ENCODE measurements around the gene ZNF226. TPM values are rescaled to one million over a fixed set of nuclear protein-coding genes. Genes with fewer than 3 reads are reported as not detected.
"Not testable (repeated sequence)": the region's sequence is repeated elsewhere in the genome, so short reads cannot be mapped to it uniquely, and the experiment has no call there.

The ZNF226 gene
- polyA plus RNA-seq, 2 donors, result 10.0 to 11.5 TPM

DNA sequence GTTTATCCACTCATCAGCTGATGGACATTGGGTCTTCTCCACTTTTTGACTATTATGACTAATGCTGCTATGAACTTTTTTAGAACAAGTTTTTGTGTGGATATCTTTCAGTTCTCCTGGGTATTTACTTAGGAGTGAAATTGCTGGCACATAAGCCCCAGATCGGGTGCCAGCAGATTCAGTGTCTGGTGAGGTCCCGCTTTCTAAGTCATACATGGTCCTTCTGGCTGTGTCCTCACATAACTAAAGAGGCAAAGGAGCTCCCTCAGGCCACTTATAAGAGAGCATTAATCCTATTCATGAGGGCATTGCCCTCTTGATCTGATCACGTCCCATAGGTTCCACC lies 600 bp upstream of the ZNF226 start:
- Histone ChIP-seq H3K4me3 (ENCODE audit: low read depth in 1 of 2, low read length in 2 of 2) (peak overlapping the region; percentile 76 to 97), H3K36me3 (ENCODE audit: control insufficient read depth in 2 of 2, insufficient read depth in 2 of 2, low read length in 1 of 2) (peaks cover 5 to 8% of the 10 kb centered on the region in 2 donors), H3K9me3 (ENCODE audit: control insufficient read depth in 2 of 2, insufficient read depth in 1 of 2, low read depth in 1 of 2, low read length in 1 of 2) (peaks cover 2 to 3% of the 10 kb centered on the region in 2 donors), H3K27me3 (ENCODE audit: control insufficient read depth in 1 of 2, insufficient read depth in 2 of 2, low read length in 2 of 2) (no peaks in the 10 kb centered on the region), H3K27ac (ENCODE audit: low read depth in 2 of 2, low read length in 1 of 2) (peak overlapping the region; percentile 27 to 50), H3K4me1 (ENCODE audit: control insufficient read depth in 2 of 2, insufficient read depth in 2 of 2, low read length in 1 of 2) (peaks cover 0 to 2% of the 10 kb centered on the region in 2 donors)
- WGBS, 2 donors, result 62 to 66% methylated on average over 3 of the region's 3 CpGs

DNA sequence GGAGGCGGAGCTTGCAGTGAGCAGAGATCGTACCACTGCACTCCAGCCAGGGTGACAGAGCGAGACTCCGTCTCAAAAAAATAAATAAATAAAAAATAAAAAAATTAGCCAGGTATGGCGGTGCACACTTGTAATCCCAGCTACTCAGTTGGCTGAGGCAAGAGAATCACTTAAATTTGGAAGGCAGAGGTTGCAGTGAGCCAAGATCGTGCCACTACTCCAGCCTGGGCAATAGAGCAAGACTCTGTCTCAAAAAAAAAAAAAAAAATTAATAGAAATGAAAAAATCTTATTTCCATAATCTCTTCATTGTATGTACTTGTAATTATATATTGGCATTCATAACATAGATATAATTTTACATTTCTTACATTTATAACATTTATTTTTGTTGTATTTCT lies 5.8 kb downstream of the ZNF226 start:
- peaks cover 3 to 13% of the 10 kb centered on the region in 2 donors for H3K9me3 ChIP-seq (ENCODE audit: control insufficient read depth in 2 of 2, insufficient read depth in 1 of 2, low read depth in 1 of 2, low read length in 1 of 2)
- not testable (repeated sequence) for H3K27me3 ChIP-seq (ENCODE audit: control insufficient read depth in 1 of 2, insufficient read depth in 2 of 2, low read length in 2 of 2); H3K4me3 ChIP-seq (ENCODE audit: low read depth in 1 of 2, low read length in 2 of 2); H3K27ac ChIP-seq (ENCODE audit: low read depth in 2 of 2, low read length in 1 of 2); H3K4me1 ChIP-seq (ENCODE audit: control insufficient read depth in 2 of 2, insufficient read depth in 2 of 2, low read length in 1 of 2)
- 99% methylated on average over 6 of the region's 6 CpGs for WGBS, 2 donors
- H3K36me3 ChIP-seq (ENCODE audit: control insufficient read depth in 2 of 2, insufficient read depth in 2 of 2, low read length in 1 of 2), result peaks cover 28 to 40% of the 10 kb centered on the region in 2 donors

DNA sequence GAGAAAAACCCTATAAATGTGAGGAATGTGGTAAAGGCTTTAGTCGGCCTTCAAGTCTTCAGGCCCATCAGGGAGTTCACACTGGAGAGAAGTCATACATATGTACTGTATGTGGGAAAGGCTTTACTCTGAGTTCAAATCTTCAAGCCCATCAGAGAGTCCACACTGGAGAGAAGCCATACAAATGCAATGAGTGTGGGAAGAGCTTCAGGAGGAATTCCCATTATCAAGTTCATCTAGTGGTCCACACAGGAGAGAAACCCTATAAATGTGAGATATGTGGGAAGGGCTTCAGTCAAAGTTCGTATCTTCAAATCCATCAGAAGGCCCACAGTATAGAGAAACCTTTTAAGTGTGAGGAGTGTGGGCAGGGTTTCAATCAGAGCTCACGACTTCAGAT lies 11.7 kb downstream of the ZNF226 start:
- WGBS, 2 donors, result 98% methylated on average over 3 of the region's 3 CpGs
- Histone ChIP-seq H3K4me1 (ENCODE audit: control insufficient read depth in 2 of 2, insufficient read depth in 2 of 2, low read length in 1 of 2) (no peaks in the 10 kb centered on the region), H3K36me3 (ENCODE audit: control insufficient read depth in 2 of 2, insufficient read depth in 2 of 2, low read length in 1 of 2) (peaks cover 26 to 31% of the 10 kb centered on the region in 2 donors), H3K27ac (ENCODE audit: low read depth in 2 of 2, low read length in 1 of 2) (no peak overlapping the region), H3K4me3 (ENCODE audit: low read depth in 1 of 2, low read length in 2 of 2) (no peak overlapping the region), H3K9me3 (ENCODE audit: control insufficient read depth in 2 of 2, insufficient read depth in 1 of 2, low read depth in 1 of 2, low read length in 1 of 2) (peaks cover 8 to 32% of the 10 kb centered on the region in 2 donors), H3K27me3 (ENCODE audit: control insufficient read depth in 1 of 2, insufficient read depth in 2 of 2, low read length in 2 of 2) (no peaks in the 10 kb centered on the region)

DNA sequence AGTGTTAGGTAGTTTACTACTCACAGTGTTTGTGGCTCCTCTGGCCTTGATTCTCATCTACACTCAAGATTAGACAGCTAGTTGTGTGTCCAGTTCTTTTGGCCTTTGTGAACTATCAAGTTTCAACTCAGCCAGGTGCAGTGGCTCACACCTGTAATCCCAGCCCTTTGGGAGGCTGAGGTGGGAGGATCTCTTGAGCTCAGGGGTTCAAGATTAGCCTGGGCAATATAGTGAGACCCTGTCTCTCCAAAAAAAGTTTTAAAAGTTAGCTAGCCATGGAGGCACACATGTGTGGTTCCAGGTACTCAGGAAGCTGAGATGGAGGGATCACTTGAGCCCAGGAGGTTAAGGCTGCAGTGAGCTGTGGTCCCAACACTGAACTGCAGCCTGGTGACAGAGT lies 16.1 kb downstream of the ZNF226 start:
- Histone ChIP-seq H3K27ac (ENCODE audit: low read depth in 2 of 2, low read length in 1 of 2) (no peak overlapping the region), H3K36me3 (ENCODE audit: control insufficient read depth in 2 of 2, insufficient read depth in 2 of 2, low read length in 1 of 2) (peaks cover 7% of the 10 kb centered on the region in 2 donors), H3K27me3 (ENCODE audit: control insufficient read depth in 1 of 2, insufficient read depth in 2 of 2, low read length in 2 of 2) (no peaks in the 10 kb centered on the region), H3K9me3 (ENCODE audit: control insufficient read depth in 2 of 2, insufficient read depth in 1 of 2, low read depth in 1 of 2, low read length in 1 of 2) (peaks cover 5 to 23% of the 10 kb centered on the region in 2 donors), H3K4me3 (ENCODE audit: low read depth in 1 of 2, low read length in 2 of 2) (no peak overlapping the region), H3K4me1 (ENCODE audit: control insufficient read depth in 2 of 2, insufficient read depth in 2 of 2, low read length in 1 of 2) (no peaks in the 10 kb centered on the region)

DNA sequence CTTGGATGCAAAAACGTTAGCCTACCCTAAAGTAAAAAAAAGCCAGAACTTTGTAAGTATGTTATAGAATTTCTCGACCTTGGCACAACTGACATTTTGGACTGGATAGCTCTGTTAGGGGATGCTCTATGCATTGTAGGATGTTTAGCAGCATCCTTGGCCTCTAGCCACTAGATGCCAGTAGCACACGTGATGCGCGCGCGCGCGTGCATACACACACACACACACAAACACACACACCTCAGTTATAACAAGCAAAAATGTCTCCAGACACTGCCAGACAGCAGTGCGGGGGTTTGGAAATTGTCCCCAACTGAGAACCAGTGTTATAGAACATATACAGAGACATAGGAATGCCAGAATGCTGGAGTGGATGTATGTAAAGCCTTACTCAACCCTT lies 17.2 kb downstream of the ZNF226 start:
- WGBS, 2 donors, result 82 to 87% methylated on average over 10 of the region's 10 CpGs
- Histone ChIP-seq H3K9me3 (ENCODE audit: control insufficient read depth in 2 of 2, insufficient read depth in 1 of 2, low read depth in 1 of 2, low read length in 1 of 2) (peaks cover 0 to 12% of the 10 kb centered on the region in 2 donors), H3K4me1 (ENCODE audit: control insufficient read depth in 2 of 2, insufficient read depth in 2 of 2, low read length in 1 of 2) (no peaks in the 10 kb centered on the region), H3K27me3 (ENCODE audit: control insufficient read depth in 1 of 2, insufficient read depth in 2 of 2, low read length in 2 of 2) (no peaks in the 10 kb centered on the region), H3K4me3 (ENCODE audit: low read depth in 1 of 2, low read length in 2 of 2) (no peak overlapping the region), H3K36me3 (ENCODE audit: control insufficient read depth in 2 of 2, insufficient read depth in 2 of 2, low read length in 1 of 2) (no peaks in the 10 kb centered on the region), H3K27ac (ENCODE audit: low read depth in 2 of 2, low read length in 1 of 2) (no peak overlapping the region)

DNA sequence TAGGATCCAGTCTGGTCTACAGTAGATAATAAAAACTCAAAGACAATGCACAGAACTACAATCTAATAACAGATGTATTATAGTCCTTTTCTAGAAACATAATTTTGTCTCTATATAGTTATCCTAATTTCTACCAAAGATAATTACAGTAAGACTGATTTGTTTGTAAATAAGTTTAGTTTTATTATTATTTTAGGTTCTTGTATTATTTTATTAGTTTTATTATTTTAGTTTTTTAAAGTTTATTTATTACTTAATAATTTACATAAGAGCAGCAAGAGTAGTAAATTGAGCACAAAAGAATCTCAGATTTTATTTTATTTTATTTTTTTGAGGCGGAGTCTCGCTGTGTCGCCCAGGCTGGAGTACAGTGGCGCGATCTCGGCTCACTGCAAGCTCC lies 25.1 kb downstream of the ZNF226 start:
- Histone ChIP-seq H3K9me3 (ENCODE audit: control insufficient read depth in 2 of 2, insufficient read depth in 1 of 2, low read depth in 1 of 2, low read length in 1 of 2) (peaks cover 0 to 2% of the 10 kb centered on the region in 2 donors), H3K4me3 (ENCODE audit: low read depth in 1 of 2, low read length in 2 of 2) (no peak overlapping the region), H3K27ac (ENCODE audit: low read depth in 2 of 2, low read length in 1 of 2) (no peak overlapping the region), H3K4me1 (ENCODE audit: control insufficient read depth in 2 of 2, insufficient read depth in 2 of 2, low read length in 1 of 2) (no peaks in the 10 kb centered on the region), H3K36me3 (ENCODE audit: control insufficient read depth in 2 of 2, insufficient read depth in 2 of 2, low read length in 1 of 2) (no peaks in the 10 kb centered on the region), H3K27me3 (ENCODE audit: control insufficient read depth in 1 of 2, insufficient read depth in 2 of 2, low read length in 2 of 2) (no peaks in the 10 kb centered on the region)
- WGBS, 2 donors, result 97 to 98% methylated on average over 6 of the region's 6 CpGs

DNA sequence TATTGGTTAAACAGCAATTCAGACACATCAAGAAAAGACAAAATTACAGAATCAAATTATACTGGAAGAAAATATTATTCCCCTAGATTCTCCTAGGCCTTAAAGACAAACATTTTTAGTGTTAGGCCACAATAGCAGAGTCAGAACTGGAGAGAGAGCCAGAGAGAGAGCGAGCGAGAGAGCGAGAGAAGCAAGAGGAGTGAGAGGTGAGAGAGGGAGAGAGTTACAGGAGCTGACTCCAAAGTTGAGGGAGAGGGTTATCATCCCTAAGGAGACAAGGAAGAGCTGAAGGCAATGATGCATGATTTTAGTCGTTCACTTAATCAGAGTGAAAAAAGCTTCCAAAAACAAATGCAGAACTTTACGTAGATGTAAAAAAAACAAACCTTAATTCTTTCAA lies 27.2 kb downstream of the ZNF226 start:
- 72 to 76% methylated on average over 5 of the region's 5 CpGs for WGBS, 2 donors
- Histone ChIP-seq H3K27ac (ENCODE audit: low read depth in 2 of 2, low read length in 1 of 2) (no peak overlapping the region), H3K27me3 (ENCODE audit: control insufficient read depth in 1 of 2, insufficient read depth in 2 of 2, low read length in 2 of 2) (no peaks in the 10 kb centered on the region), H3K36me3 (ENCODE audit: control insufficient read depth in 2 of 2, insufficient read depth in 2 of 2, low read length in 1 of 2) (no peaks in the 10 kb centered on the region), H3K4me1 (ENCODE audit: control insufficient read depth in 2 of 2, insufficient read depth in 2 of 2, low read length in 1 of 2) (no peaks in the 10 kb centered on the region), H3K4me3 (ENCODE audit: low read depth in 1 of 2, low read length in 2 of 2) (no peak overlapping the region), H3K9me3 (ENCODE audit: control insufficient read depth in 2 of 2, insufficient read depth in 1 of 2, low read depth in 1 of 2, low read length in 1 of 2) (peaks cover 0 to 2% of the 10 kb centered on the region in 2 donors)

DNA sequence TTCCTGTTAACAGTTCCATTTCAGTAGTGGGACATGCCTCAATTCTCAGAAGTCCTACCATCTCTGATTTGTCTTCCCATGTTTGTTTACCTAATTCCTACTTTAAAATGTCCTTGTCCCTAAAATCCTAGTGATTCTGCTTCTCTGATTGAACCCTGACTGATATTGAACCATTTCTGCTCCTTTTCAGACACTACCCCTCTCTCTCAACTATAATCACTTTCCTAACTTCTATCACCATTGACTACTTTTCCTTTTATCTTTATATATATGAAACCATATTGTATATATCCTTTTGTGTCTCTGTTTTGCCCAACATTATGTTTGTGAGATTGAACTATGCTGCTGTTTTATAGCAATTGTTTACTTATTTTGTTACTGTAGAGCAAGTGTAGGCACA lies 31.9 kb downstream of the ZNF226 start:
- H3K27me3 ChIP-seq (ENCODE audit: control insufficient read depth in 1 of 2, insufficient read depth in 2 of 2, low read length in 2 of 2), result no peaks in the 10 kb centered on the region
- H3K4me3 ChIP-seq (ENCODE audit: low read depth in 1 of 2, low read length in 2 of 2), result no peak overlapping the region
- H3K4me1 ChIP-seq (ENCODE audit: control insufficient read depth in 2 of 2, insufficient read depth in 2 of 2, low read length in 1 of 2), result no peaks in the 10 kb centered on the region
- no peak overlapping the region for H3K27ac ChIP-seq (ENCODE audit: low read depth in 2 of 2, low read length in 1 of 2)
- peaks cover 0 to 2% of the 10 kb centered on the region in 2 donors for H3K9me3 ChIP-seq (ENCODE audit: control insufficient read depth in 2 of 2, insufficient read depth in 1 of 2, low read depth in 1 of 2, low read length in 1 of 2)
- no peaks in the 10 kb centered on the region for H3K36me3 ChIP-seq (ENCODE audit: control insufficient read depth in 2 of 2, insufficient read depth in 2 of 2, low read length in 1 of 2)

DNA sequence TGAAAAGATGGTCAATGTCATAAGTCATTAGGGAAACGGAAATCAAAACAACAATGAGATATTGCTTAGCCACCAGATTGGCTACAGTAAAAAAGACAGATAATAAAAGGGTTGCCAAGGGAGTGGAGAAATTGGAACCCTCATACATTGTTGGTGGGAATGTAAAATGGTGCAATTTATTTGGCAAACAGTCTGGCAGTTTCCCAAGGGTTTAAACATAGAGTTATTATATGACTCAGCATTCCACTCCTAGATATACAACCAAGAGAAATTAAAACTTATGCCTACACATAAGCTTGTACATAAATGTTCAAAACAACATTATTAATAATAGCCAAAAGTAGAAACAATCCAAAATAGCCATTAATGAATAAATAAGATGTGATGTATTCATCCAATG lies 37.6 kb downstream of the ZNF226 start:
- H3K36me3 ChIP-seq (ENCODE audit: control insufficient read depth in 2 of 2, insufficient read depth in 2 of 2, low read length in 1 of 2), result no peaks in the 10 kb centered on the region
- H3K4me1 ChIP-seq (ENCODE audit: control insufficient read depth in 2 of 2, insufficient read depth in 2 of 2, low read length in 1 of 2), result no peaks in the 10 kb centered on the region
- 83 to 84% methylated on average over 1 of the region's 1 CpG for WGBS, 2 donors
- H3K27me3 ChIP-seq (ENCODE audit: control insufficient read depth in 1 of 2, insufficient read depth in 2 of 2, low read length in 2 of 2), result no peaks in the 10 kb centered on the region
- no peak overlapping the region for H3K4me3 ChIP-seq (ENCODE audit: low read depth in 1 of 2, low read length in 2 of 2)
- H3K27ac ChIP-seq (ENCODE audit: low read depth in 2 of 2, low read length in 1 of 2), result no peak overlapping the region
- peaks cover 0 to 3% of the 10 kb centered on the region in 2 donors for H3K9me3 ChIP-seq (ENCODE audit: control insufficient read depth in 2 of 2, insufficient read depth in 1 of 2, low read depth in 1 of 2, low read length in 1 of 2)

DNA sequence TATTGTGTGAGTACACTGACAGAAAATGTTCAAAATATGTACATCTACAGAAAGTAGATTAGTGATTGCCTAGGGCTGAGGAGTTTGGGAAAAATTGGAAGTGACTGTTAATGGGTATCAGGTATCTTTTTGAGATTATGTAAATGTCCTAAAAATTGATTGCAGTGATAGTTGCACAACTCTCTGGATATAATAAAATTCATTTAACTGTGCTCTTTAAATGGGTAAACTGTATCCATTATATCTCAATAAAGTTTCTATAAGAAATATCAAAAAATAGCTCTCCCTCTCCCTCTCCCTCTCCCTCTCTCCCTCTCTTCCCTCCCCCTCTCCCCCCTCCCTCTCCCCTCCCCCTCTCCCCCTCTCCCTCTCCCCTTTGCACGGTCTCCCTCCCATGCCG lies 38.1 kb downstream of the ZNF226 start:
- Histone ChIP-seq H3K27me3 (ENCODE audit: control insufficient read depth in 1 of 2, insufficient read depth in 2 of 2, low read length in 2 of 2) (no peaks in the 10 kb centered on the region), H3K27ac (ENCODE audit: low read depth in 2 of 2, low read length in 1 of 2) (no peak overlapping the region), H3K36me3 (ENCODE audit: control insufficient read depth in 2 of 2, insufficient read depth in 2 of 2, low read length in 1 of 2) (no peaks in the 10 kb centered on the region), H3K4me1 (ENCODE audit: control insufficient read depth in 2 of 2, insufficient read depth in 2 of 2, low read length in 1 of 2) (no peaks in the 10 kb centered on the region), H3K4me3 (ENCODE audit: low read depth in 1 of 2, low read length in 2 of 2) (no peak overlapping the region), H3K9me3 (ENCODE audit: control insufficient read depth in 2 of 2, insufficient read depth in 1 of 2, low read depth in 1 of 2, low read length in 1 of 2) (peaks cover 0 to 3% of the 10 kb centered on the region in 2 donors)
- 67% methylated on average over 1 of the region's 2 CpGs; no CpG with 5 or more reads in 1 of the 2 donors for WGBS, 2 donors
